Activated CD8-positive, alpha-beta memory T cell treated with anti-CD3 and anti-CD28 coated beads, Interleukin-2, amount 50 U/mL, for 48 hours (primary cell): ENCODE measurements around the gene NUMB.

Experiments
- DNase-seq: peaks from one replicate; pipeline ENCODE4 v3.0.0-alpha.2; 2020

The NUMB gene

DNA sequence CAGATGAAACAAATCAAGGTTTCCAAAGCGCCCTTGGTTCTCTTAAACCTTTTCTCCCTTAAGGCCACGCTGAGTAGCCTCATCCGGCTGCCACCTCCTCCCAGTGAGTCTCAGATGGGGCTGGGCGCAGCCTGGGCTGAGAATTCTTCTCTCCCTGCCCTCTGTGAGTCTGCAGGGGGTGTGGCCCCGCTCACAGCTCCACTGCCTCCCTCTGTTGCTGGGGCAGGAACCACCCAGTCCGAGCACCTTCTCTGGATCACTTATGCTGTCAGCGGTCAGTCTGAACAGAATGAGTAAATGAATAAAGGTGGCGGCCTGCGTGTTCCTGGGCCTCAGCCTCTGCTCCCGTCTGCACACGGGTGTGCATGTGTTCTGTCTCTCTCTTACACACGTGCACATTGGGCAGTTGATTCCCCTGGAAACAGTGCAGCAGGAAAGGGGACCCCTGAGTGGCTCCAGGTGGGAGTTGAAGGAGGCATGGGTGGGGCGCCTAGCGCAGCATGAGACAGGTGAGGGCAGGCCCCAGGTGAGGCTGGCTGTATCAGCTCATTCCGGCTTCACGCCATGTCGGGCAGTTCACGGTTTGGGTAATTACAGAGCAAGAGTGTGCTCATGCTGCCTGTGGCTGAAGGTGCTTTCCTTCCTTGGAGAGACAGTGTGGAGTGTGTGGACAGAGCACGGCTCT, 216.7 kb downstream of the NUMB start:
- no peak for DNase-seq

DNA sequence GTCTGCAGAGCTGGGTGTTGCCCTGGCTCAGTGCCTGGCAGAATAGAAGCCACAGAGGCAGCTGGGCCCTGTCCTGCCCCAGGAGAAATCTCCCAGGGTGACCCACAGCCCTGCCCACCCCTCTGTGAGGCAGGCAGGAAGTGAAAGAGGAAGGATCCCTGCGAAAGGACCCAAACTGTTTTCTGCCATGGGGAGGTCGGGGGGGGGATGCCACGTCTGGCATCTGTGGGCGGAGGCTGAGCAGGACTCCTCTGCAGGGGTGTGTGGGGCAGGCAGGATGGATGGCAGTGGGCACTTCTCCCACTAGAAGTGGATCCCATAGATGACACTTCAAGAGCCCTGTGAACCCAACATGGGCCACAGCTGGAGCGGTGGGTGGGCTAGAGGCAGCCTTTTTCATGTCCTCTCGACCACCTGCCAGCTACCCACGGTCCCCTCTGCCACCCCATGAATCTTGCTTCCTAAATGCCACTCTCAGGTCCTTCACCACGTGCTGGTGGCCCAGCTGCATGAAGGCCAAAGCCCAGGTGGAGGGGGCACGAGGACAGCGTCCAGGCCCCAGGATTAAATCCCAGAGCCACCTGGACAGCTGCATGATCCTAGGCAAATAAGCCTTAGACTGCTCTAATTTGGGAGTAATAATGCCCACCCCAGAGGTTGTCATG, 217.4 kb downstream of the NUMB start:
- no peak for DNase-seq

DNA sequence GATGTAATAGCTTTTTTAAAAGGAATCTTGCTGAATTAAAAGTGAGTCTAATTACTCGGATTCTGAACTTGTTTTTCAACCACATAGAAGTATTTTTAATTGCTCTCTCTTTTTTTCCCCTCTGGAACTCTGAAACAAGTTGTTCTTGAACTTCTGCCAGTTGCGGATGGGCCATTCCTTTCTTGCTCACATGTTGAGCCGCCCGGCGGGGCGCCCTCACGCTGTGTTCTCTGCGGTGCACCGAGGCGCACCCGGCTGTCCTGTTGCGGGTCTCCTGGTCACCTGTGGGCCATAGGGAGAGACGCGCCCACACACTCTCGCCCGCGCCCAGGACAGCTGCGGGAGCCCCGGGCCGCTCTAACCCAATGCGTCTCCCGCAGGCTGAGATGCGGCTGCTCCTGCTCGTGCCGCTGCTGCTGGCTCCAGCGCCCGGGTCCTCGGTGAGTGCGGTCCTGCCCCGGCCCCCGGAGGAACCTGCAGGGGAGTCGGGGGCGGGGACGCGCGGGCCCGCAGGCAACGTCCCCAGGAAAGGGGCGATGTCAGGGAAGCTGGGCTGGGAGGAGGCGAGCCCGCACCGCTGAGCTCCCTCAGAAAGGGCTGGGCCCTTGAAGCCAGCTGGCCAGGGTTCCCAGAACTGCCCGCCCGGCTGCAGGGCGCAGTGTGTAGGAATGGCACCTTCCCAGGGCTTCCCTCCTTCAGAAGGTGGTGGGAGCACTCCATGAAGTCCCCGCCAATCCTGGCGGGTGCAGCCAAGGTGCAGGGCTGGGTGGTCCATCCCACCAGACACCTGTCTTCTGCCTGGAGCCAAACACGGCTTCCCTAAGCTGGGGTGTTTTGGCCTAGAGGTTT, 218.7 kb downstream of the NUMB start:
- DNase-seq: no peak

DNA sequence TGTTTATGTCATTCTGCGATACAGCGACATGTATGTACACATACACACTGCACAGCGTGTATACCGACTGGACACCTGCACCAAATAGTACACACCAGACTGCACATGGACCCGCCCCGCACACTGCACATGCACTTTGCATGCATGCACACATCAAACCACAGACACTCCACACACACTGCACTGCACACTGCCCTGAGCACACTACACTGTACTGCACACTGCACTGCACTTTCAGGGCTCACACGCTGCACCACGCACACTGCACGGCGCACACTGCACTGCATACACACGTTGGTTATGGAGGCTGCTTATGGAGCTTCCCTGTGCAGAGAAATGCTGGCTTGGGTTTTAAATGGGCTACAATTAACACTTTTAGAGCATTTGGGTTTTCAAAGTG, 219.4 kb downstream of the NUMB start:
- DNase-seq: no peak

DNA sequence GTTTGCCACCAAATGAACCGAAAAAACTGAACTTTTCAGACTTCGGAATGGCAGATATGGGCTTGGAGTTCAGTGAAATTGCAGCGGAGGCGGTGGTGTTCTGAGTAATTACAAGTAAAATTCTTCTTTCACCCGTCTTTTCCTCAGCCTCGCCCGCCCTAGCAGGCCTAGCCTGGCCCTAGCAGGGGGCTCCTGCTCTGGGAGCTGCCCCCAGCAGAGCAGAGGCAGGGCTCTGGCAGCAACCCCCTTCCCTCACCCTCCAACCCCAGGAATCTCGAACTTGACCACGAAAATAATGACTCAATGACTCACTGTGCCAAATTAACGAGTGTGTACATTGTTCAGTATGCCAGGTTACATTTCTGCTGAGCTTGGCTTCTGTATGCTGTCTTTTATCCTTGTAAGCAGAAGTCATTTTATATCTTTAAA, 219.9 kb downstream of the NUMB start:
- no peak for DNase-seq

DNA sequence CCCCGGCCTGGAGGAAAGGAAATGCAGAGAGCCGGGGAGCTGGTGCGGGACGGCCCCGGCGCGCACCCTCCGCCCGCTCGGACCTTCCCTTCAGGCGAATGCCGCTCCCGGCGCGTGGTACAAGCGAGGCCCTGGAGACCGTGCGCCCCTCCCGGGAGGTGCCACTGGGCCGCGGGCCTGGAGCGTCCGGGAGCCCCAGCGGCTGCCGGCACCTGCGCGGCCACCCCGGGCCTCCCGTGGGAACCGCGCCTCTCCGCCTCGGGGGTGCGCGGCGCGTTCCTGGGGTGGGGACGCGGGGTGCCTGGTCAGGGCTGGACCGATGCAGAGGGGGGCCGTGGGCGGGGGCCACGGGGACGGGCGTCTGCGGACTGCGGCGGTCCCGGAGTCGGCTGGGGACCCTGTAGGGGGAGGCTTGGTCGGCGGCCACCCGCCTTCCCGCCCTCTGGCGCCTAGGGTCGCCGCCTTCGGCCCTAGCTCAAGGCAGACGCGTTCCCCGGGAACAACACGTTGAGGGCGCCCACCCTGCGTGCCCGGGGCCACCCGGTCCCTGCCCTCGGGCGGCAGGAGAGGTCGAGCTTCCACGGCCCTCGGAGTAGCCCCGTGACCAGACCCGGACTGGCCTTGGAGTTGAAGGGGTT, 220.4 kb downstream of the NUMB start:
- DNase-seq: no peak

DNA sequence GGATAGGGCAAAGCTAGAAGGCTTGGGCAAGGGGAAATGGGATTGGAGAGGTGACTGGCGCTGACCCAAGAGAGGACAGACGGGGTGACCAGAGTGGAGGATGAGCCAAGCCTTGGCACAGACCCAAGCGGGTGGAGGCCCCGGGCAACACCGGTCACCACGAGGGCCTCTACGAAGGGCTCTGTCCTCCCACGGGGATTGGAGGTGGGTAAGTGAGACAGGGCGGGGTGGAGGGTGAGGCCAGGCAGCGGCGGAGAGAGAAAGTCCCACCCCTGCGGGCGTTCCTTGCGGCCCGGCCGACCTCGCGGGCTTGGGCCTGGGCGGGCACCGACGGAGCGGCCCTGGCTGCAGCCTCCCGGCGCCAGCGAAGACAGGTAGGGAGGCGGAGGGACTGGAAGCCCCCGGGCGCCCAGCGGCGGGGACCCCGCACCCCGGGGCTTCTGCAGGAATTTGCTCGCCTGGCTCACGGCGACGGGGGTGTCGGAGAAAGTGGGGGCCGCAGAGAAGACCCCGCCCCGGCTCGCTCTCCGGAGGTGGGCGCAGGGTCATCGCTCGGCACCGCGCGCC, 221.0 kb downstream of the NUMB start, which contains the start of gene PAPLN:
Gene PAPLN (plus strand): TSS at position 288 of the 567 bp plus-strand sequence. CDS start 2,273 bp downstream, outside the sequence.
- DNase-seq: peak; percentile 55

DNA sequence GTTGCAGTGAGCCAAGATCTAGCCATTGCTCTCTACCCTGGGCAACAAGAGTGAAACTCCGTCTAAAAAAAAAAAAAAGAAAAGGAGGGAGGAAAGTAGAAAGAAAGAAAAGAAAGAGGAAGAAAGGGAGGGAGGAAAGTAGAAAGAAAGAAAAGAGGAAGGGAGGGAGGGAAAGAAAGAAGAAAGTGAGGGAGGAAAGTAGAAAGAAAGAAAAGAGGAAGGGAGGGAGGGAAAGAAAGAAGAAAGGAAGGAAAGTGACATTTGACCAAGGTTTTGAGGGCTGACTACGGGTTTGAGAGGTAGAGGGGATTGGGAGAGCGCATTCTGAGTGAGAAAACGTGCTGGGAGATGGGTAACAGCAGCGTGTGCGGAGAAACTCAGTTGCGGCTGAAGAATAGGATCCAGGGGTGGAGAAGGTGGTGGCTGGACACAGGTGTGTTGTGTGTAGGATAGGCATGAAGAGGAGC, 221.6 kb downstream of the NUMB start:
- DNase-seq: no peak

DNA sequence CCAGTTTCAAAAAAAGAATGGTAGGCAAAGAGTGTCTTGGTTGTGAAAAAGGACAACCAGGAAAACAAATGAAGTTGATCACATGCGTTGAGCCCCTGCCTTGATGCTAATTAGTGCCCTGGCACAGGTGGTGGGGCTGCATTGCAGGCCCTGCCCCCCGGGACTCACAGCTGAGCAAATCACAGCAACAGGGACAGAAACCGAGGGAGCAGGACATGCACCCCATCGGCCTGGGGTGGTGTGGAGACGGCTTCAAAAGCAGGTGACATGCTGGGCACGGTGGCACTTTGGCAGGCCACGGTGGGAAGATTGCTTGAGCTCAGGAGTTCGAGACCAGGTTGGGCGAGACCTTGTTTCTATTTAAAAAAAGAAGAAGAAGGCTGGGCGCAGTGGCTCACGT, 222.2 kb downstream of the NUMB start:
- no peak for DNase-seq

DNA sequence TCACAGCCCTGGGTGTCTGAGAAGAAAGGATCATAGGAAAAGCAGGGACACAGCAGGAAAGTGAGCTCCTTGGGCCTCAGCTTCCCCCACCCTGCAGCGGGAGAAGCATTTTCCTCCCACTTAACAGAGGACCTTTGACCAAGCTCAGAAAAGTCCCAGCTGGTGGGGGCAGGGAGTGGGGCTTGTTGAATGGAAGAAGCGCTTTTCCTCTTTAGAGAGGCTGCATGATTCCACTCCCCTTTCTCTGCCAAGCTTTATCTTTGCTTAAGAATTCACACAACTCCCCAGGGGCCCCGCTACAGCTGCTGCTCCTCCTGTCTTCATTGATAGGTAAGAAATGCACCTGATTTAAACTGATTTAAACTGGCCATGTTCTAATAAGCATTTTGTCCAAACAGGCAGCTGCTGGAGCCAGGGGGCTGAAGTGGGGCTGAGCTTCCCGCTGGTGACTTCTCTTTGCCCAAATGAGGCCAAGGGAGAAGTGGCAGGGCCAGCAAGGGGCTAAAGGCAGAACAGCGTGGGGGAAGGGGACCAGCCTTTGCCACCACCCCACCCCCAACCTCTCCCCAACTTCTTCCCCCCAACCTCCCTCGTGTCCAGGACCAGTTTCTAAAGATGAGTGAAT, 222.7 kb downstream of the NUMB start:
- no peak for DNase-seq

DNA sequence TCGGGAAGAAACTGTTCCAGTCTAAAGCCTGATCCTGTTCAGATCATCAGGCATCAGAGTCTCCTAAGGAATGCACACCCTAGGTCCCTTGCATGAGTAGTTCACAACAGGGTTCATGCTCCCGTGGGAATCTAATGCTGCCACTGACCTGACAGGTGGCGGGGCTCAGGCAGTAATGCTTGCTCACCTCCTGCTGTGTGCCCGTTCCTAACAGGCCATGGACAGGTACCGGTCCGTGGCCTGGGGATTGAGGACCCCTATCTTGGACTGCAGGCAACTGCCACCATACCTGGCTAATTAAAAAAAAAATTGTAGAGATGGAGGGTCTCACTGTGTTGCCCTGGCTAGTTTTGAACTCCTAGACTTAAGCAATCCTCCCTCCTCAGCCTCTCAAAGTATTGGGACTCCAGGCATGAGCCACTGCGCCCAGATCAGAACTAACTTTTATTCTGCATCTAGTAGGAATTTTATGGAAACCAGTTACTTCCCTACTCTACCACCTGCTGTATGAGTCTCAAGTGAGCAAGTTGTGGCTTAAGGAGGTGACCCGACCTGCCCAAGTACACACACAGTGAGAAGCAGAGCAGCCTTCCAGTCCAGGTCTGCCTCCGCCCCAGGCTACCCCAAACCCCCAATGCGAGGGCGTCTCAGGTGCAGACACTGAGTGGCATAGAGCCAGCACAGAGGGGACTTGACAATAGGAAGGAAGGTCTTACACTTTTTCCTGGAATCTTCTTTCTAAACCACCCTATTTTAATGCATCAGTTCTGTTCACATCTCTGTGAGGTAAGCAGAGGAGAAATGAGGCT, 223.6 kb downstream of the NUMB start:
- DNase-seq: no peak

DNA sequence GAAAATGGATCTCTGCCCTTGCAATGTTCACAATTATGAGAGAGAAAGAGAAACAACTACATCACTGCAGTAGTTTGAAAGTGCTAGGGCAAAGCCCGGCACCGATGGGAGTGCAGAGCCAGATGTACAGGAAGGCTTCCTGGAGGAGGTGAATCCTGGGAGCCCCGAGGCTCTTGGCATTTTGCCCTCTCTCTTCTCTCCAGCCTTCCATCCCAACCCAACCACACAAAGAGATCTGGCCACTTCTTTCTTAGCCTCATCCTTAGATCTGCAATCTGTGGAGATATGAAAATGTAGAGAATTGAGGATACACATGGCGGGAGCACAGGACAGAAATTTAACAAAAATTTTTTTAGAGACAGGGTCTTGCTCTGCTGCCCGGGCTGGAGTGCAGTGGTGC, 224.3 kb downstream of the NUMB start:
- no peak for DNase-seq

DNA sequence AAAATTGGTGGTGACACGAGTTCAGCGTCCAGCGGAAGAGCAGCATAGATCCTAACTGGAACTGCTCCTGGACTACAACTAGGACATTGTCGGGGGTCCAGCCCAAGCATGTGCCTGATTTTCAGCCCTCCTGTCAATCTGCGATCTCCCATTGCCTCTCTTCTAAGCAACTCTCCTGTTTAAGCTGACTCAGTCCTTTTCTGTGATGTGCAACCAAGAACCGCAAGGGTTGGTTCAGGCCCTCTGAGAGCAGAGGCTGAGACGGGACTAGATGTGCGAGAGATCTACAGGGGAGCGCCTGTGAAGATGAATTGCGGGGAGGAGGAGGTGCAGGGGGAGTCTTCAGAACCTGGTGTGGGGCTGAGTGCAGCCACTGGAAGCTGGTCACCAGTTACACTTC, 224.8 kb downstream of the NUMB start:
- DNase-seq: no peak

DNA sequence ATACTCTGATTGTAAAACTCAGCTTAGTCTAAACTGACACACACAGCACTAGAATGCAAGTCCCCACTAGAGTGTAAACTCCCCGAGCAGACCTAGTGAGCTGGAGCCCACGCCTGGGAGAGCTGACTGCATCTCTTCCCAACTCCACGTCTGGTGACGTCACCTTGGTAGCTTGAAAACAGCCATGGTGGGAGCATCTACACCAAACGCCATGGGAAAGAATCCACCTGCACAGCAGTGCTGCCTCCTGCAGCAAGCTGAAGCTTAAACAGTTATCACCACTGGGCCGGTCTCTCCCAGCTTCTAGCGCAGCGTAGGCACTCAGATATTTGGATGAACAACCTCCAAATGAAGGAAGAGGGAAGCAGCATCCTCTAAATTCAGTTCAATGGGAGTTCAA, 225.4 kb downstream of the NUMB start:
- DNase-seq: no peak

DNA sequence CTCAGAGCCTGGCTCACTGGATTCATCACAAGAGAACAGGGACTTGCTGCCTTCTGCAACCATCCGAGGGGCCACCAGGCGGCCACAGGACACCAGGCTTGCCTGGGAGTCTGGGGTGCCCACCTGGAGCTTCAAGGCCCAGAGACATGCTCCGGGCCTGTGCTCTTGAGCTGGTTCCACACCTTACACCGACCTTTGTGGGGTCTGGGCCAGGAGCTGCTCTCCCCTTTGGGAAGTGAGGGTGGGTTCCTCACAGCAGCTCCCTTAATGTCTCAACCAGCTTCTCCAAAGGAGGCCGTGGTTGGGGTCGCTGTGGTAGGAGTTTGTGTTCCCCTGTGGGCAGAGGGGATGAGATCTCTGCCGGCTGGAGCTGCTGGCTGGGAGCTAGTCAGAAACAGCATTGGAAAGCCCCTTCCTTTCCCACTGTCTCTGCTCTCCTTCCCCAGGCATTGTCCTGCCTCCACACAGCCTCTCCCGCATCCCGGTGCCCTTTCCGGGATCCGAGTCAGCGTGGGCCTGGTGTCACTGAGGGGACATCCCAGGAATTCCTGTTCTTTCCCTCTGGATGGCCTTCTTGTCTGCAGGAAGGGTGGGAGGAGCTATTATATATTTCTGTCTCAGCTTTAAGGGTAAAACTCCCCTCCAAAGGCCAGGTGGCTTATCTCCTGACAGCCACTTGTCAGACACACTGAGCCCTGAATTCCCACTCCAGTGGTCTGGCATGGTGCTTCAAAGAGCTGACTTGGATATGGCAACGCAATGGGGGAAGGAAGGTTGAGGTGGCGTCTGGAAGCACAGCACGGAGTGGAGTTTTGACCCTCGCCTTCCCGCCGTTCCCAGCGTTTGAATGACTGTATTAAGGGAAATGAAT, 226.1 kb downstream of the NUMB start:
- DNase-seq: no peak

DNA sequence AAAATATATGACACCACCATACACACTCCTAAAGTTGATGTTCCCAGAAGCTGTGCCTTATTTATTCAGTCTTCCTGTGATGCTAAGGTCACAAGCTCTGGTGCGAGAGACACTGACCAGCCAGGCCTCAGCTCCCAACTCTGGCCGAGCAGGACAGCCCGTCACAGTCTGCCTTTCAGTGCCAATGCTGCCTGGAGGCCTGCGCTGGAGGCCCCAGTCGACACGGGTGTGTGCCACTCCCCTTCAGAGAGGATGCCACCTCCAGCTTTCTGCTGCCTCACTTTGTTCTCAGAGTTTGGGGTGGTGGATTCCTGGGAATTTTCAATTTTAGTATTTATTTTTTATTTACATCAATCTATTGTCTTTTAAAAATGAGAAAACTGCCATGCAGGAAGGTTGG, 228.3 kb downstream of the NUMB start:
- no peak for DNase-seq

DNA sequence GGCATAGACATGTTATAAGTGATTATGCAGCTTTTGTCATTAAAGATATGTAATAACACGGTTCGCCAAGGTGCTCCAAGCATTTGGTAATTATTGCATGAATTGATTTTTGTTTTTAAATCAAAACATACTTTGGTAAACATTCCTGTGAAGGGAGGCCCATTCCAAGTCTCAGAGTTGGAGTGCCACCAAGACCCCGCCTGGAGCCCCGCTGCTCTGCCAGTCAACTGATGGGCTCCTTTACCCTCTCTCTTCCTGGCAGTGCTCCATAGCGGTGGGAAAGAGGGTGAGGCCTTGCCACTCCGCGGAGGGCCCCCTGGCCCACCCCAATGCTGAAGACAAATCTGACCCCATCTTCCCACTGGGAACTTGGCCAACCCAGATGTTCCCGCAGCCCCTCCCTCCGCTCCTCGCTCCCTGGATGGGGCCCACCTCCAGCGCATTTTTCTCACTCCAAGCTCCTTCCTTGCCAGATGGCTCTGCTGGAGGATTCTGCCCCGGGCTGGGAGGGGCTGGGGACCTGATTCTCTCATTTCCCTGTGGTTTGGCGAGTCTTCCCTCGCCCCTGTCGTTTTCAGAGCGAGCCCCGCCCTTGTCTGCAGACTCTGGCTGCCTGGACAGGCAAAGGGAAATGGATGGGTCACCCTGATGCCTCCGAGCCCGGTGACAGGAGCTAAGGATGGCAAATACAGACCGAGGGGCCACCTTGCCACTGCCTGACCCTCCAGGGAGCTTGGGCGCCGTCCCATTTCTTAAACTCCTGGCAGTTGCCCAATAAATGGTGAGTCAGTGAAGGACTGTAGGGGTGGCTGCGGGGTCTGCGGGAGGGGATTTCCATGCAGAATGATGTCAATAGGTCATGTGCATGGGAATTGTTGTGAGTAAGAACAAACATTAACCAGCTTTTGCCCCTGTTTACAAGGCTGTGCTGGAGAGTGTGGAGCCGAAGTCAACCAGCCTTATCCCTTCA, 230.2 kb downstream of the NUMB start:
- no peak for DNase-seq

DNA sequence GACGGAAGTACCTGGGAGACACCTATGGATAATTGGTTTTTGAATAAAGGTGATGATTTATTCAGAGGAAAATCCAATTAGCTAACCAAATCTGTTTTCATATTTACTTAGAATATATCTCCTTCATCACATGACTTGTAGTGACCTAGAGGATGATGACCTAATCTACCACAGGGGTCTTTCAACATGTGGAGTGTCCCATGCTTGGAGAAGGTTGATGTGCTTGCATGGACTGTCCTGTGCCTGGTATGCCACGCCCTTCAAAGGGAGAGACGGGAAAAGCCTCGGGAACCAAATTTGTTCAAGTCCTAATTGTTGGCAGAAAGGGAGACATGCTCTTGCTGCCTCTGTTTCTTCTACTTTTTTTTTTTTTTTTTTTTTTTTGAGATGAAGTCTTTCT, 232.8 kb downstream of the NUMB start:
- DNase-seq: no peak
